Lower leg skin (tissue), 3 donors: ENCODE data around the gene KDM3B.

Experiments
- CTCF ChIP-seq, 3 donors: fragments of 450-650 bp; IDR thresholded peaks; one replicate each; pipeline ENCODE4 v1.5.1; 2016; ENCODE audit warnings: antibody characterized with exemption in 3 of 3, mild to moderate bottlenecking in 3 of 3, moderate library complexity in 2 of 3
- POLR2A ChIP-seq, 2 donors: fragments of 450-650 bp; IDR thresholded peaks; one replicate each; pipeline ENCODE4 v1.6.1; 2016 to 2017; ENCODE audit warnings: antibody characterized with exemption in 2 of 2, mild to moderate bottlenecking in 1 of 2, moderate library complexity in 1 of 2

- TF ChIP-seq CTCF (IDR thresholded peaks at IDR 0.05) = no peak
- no peak for TF ChIP-seq POLR2A (IDR thresholded peaks at IDR 0.05)
Measured at GRCh38 chr5:138448481-138449398, 96.3 kb downstream of the KDM3B start.
